Vagina (tissue), 2 donors: ENCODE measurements around the gene KCNC4.

Experiments used
- POLR2A ChIP-seq, 2 donors: fragments of 450-650 bp; IDR thresholded peaks; one replicate each; pipeline ENCODE4 v1.6.1; 2017; ENCODE audit warnings: antibody characterized with exemption in 2 of 2, mild to moderate bottlenecking in 2 of 2, moderate library complexity in 2 of 2
- POLR2AphosphoS5 ChIP-seq, 2 donors: sonication (generic); formaldehyde crosslinking; IDR thresholded peaks; one replicate each; pipeline ENCODE4 v1.9.0; 2017; ENCODE audit warnings: antibody characterized with exemption in 2 of 2, mild to moderate bottlenecking in 2 of 2, low read depth in 1 of 2; ENCODE audit not compliant: insufficient read depth in 1 of 2
- TF ChIP-seq, protein P1 (sequence below), 3 experiments: fragments of 450-650 bp in 2 of 3; fragments of 200-600 bp in 1 of 3; sonication (generic) in 1 of 3; IDR thresholded peaks; one replicate each; pipeline ENCODE4 v1.5.1; 2017 to 2019; ENCODE audit warnings: antibody characterized with exemption in 3 of 3, mild to moderate bottlenecking in 2 of 3, moderate library complexity in 2 of 3

DNA sequence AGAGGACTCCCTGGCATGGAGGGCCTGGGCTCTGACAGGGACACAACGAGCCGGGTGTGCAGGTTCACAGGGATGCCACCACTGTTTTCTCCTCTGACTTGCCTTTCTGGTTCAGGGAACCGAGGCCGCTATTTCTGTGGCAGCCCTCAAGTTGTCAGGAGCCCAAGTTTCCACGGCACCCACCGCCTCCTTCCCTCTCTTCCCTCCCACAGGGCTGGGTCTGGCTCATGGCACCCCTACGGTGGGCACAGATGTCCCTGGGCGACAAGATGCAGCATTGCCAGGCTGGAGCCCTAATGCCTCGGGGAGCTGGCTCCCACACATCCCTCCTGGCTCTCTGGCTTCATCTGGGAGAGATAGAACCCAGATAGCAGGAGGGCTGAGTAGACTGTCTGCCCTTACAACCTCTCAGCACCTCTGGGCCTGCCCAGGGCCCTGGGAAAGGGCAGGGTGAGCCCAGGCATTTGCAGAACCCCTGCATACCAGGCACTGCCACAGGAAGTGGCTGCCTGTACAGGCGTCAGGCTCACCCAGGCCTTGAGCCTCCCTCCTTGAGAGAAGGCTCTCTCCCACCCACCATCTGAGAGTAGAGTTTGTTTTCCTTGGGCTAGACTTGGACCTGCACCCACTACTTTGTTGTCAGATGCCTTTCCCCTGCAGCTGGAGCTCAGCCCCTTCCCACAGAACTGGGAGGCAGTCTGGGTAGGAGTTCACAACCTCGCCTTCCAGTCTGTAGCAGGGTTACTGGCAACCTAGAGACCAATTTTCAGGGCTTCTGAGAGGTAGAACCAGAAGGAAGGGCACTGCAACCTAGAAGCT, 20.5 kb downstream of the KCNC4 start:
- no peak for TF ChIP-seq POLR2A (IDR thresholded peaks at IDR 0.05)
- no peak for TF ChIP-seq POLR2AphosphoS5 (IDR thresholded peaks at IDR 0.05; ENCODE audit: insufficient read depth in 1 of 2, low read depth in 1 of 2)
- TF ChIP-seq, protein P1, sequence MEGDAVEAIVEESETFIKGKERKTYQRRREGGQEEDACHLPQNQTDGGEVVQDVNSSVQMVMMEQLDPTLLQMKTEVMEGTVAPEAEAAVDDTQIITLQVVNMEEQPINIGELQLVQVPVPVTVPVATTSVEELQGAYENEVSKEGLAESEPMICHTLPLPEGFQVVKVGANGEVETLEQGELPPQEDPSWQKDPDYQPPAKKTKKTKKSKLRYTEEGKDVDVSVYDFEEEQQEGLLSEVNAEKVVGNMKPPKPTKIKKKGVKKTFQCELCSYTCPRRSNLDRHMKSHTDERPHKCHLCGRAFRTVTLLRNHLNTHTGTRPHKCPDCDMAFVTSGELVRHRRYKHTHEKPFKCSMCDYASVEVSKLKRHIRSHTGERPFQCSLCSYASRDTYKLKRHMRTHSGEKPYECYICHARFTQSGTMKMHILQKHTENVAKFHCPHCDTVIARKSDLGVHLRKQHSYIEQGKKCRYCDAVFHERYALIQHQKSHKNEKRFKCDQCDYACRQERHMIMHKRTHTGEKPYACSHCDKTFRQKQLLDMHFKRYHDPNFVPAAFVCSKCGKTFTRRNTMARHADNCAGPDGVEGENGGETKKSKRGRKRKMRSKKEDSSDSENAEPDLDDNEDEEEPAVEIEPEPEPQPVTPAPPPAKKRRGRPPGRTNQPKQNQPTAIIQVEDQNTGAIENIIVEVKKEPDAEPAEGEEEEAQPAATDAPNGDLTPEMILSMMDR (IDR thresholded peaks at IDR 0.05) = no peak
